Astrocyte (in vitro differentiated cells and primary cell): Measurements from ENCODE around the gene UBXN2A. TPM values are rescaled to one million over a fixed set of nuclear protein-coding genes. Genes with fewer than 3 reads are reported as not detected.

Experiments
- DNase-seq: peaks from one replicate; pipeline ENCODE4 v3.0.0-alpha.2; 2010; ENCODE audit warnings: low read depth
- FAIRE-seq: peaks from 2 replicates; lab custom pipeline; 2011; peaks lifted over from hg19 to GRCh38; lab: Jason Lieb, UNC
- H2AFZ ChIP-seq: 2 replicates; pipeline ENCODE4 v1.6.0; 2012; ENCODE audit warnings: low read depth, low read length, inconsistent platforms
- H3K27ac ChIP-seq: 2 replicates; pipeline ENCODE4 v1.5.1; 2011; ENCODE audit warnings: low read depth, low read length, inconsistent platforms
- H3K27me3 ChIP-seq: 2 replicates; pipeline ENCODE4 v1.6.0; 2011; ENCODE audit warnings: low read length, inconsistent platforms; ENCODE audit not compliant: insufficient read depth
- H3K36me3 ChIP-seq: 2 replicates; pipeline ENCODE4 v1.5.1; 2011; ENCODE audit warnings: low read length, inconsistent platforms; ENCODE audit not compliant: insufficient read depth
- H3K4me1 ChIP-seq: 2 replicates; pipeline ENCODE4 v1.5.1; 2011; ENCODE audit warnings: low read length, inconsistent platforms; ENCODE audit not compliant: insufficient read depth
- H3K4me2 ChIP-seq: 2 replicates; pipeline ENCODE4 v1.6.0; 2012; ENCODE audit warnings: low read length, inconsistent platforms
- H3K4me3 ChIP-seq: 2 replicates; pipeline ENCODE4 v1.5.1; 2011; ENCODE audit warnings: low read depth, mild to moderate bottlenecking, low read length, inconsistent platforms; ENCODE audit not compliant: insufficient read depth
- H3K79me2 ChIP-seq: 2 replicates; pipeline ENCODE4 v1.6.0; 2012; ENCODE audit warnings: mild to moderate bottlenecking, low read length, inconsistent platforms; ENCODE audit not compliant: insufficient read depth
- H3K9ac ChIP-seq: 2 replicates; pipeline ENCODE4 v1.6.0; 2012; ENCODE audit warnings: mild to moderate bottlenecking, low read length, inconsistent platforms
- H3K9me3 ChIP-seq: 2 replicates; pipeline ENCODE4 v1.5.1; 2012; ENCODE audit warnings: low read depth, mild to moderate bottlenecking, low read length, inconsistent platforms; ENCODE audit not compliant: insufficient read depth
- H4K20me1 ChIP-seq: 2 replicates; pipeline ENCODE4 v1.6.0; 2012; ENCODE audit warnings: low read length, inconsistent platforms; ENCODE audit not compliant: insufficient read depth
- H3K27ac Mint-ChIP-seq: one replicate; pipeline ENCODE4 v1.8.0; 2021; ENCODE audit warnings: mild to moderate bottlenecking, mixed read lengths; ENCODE audit not compliant: unreplicated experiment
- H3K27me3 Mint-ChIP-seq: one replicate; pipeline ENCODE4 v1.8.0; 2021; ENCODE audit warnings: low read depth, mixed read lengths; ENCODE audit not compliant: unreplicated experiment
- H3K36me3 Mint-ChIP-seq: one replicate; pipeline ENCODE4 v1.8.0; 2021; ENCODE audit warnings: low read depth, mixed read lengths; ENCODE audit not compliant: unreplicated experiment
- H3K4me1 Mint-ChIP-seq: one replicate; pipeline ENCODE4 v1.8.0; 2021; ENCODE audit warnings: low read depth, mixed read lengths; ENCODE audit not compliant: unreplicated experiment
- H3K4me3 Mint-ChIP-seq: one replicate; pipeline ENCODE4 v1.8.0; 2021; ENCODE audit warnings: mild to moderate bottlenecking, moderate library complexity, mixed read lengths; ENCODE audit not compliant: unreplicated experiment
- H3K9me3 Mint-ChIP-seq: one replicate; pipeline ENCODE4 v1.8.0; 2021; ENCODE audit warnings: mild to moderate bottlenecking, mixed read lengths; ENCODE audit not compliant: unreplicated experiment
- CTCF ChIP-seq: IDR thresholded peaks from 2 replicates; pipeline ENCODE4 v1.5.1; 2011; ENCODE audit warnings: low read depth, mild to moderate bottlenecking, inconsistent platforms, low read length, moderate library complexity; ENCODE audit not compliant: insufficient read depth
- EZH2 ChIP-seq: IDR thresholded peaks from 2 replicates; pipeline ENCODE4 v1.6.1; 2012; ENCODE audit warnings: mild to moderate bottlenecking, low read length, inconsistent platforms; ENCODE audit not compliant: insufficient read depth
- total RNA-seq: library from RNA; stranded (reverse); gene quantifications from 2 replicates; pipeline ENCODE4 v1.2.1, GENCODE V29; 2021

UBXN2A gene
- total RNA-seq, 1 donor from 2014 or later: 22.2 TPM

GRCh38 chr2:23924589-23925359 is 15.5 kb upstream of the UBXN2A start:
- H3K4me3 ChIP-seq: peak overlapping the region; percentile 94
- H3K4me1 ChIP-seq: peaks cover 8% of the 10 kb centered on the region
- FAIRE-seq (no peak), DNase-seq (no peak)
- H3K27me3 ChIP-seq: no peaks in the 10 kb centered on the region
- peaks cover 49% of the 10 kb centered on the region for H4K20me1 ChIP-seq
- Mint-ChIP-seq H3K4me3 (peak overlapping the region; percentile 98), H3K9me3 (no peaks in the 10 kb centered on the region), H3K36me3 (no peaks in the 10 kb centered on the region), H3K27ac (peak overlapping the region; percentile 97), H3K4me1 (peaks cover 2% of the 10 kb centered on the region), H3K27me3 (no peaks in the 10 kb centered on the region)
- H3K27ac ChIP-seq: no peak overlapping the region
- H2AFZ ChIP-seq: no peak overlapping the region
- no peak for TF ChIP-seq CTCF
- TF ChIP-seq EZH2: no peak
- H3K36me3 ChIP-seq: no peaks in the 10 kb centered on the region
- no peaks in the 10 kb centered on the region for H3K9me3 ChIP-seq
- peak overlapping the region; percentile 90 for H3K4me2 ChIP-seq
- peaks cover 76% of the 10 kb centered on the region for H3K79me2 ChIP-seq
- peak overlapping the region; percentile 92 for H3K9ac ChIP-seq

- Histone ChIP-seq H3K79me2 (peaks cover 66% of the 10 kb centered on the region), H3K4me2 (peak overlapping the region; percentile 90), H3K36me3 (no peaks in the 10 kb centered on the region), H3K27me3 (no peaks in the 10 kb centered on the region), H3K27ac (peak overlapping the region; percentile 92), H2AFZ (peak overlapping the region; percentile 90), H3K4me1 (peaks cover 8% of the 10 kb centered on the region), H4K20me1 (peaks cover 40% of the 10 kb centered on the region), H3K9ac (peak overlapping the region; percentile 92), H3K9me3 (no peaks in the 10 kb centered on the region), H3K4me3 (peak overlapping the region; percentile 94)
- DNase-seq: peak; percentile 60
- TF ChIP-seq CTCF (no peak), EZH2 (no peak)
- H3K27me3 Mint-ChIP-seq: no peaks in the 10 kb centered on the region
- no peaks in the 10 kb centered on the region for H3K36me3 Mint-ChIP-seq
- H3K4me3 Mint-ChIP-seq: peak overlapping the region; percentile 98
- no peak for FAIRE-seq
- H3K9me3 Mint-ChIP-seq: no peaks in the 10 kb centered on the region
- H3K4me1 Mint-ChIP-seq: peaks cover 2% of the 10 kb centered on the region
- peak overlapping the region; percentile 97 for H3K27ac Mint-ChIP-seq
Measured at GRCh38 chr2:23925702-23926289, 14.5 kb upstream of the UBXN2A start.
